WTC11 (cell line): ENCODE results near the gene COL5A1. TPM values are rescaled to one million over a fixed set of nuclear protein-coding genes. Genes with fewer than 3 reads are reported as not detected.

Source experiments
- ATAC-seq: fragments of 200-7000 bp; cut with Tn5 transposase; 2 replicates; pipeline ENCODE4 v1.10.0; 2021; ENCODE audit warnings: mild to moderate bottlenecking, moderate library complexity
- CTCF ChIA-PET: fragments of 300-600 bp; sonication (Branson Sonifier 250); formaldehyde crosslinking; loops from one replicate; lab custom pipeline; 2021; ENCODE audit warnings: antibody characterized with exemption; lab: Charles Lee
- POLR2A ChIA-PET: fragments of 350-600 bp; sonication (Branson Sonifier 250); formaldehyde crosslinking; loops from one replicate; lab custom pipeline; 2021; ENCODE audit warnings: antibody characterized with exemption; lab: Charles Lee
- DNase-seq: peaks from one replicate; pipeline ENCODE4 v3.0.0; 2021; ENCODE audit warnings: low spot score
- H3K27ac Mint-ChIP-seq: 2 replicates; pipeline ENCODE4 v1.8.0; 2021; ENCODE audit warnings: mixed read lengths
- H3K27me3 Mint-ChIP-seq: 2 replicates; pipeline ENCODE4 v1.8.0; 2021; ENCODE audit warnings: low read depth, mild to moderate bottlenecking, moderate library complexity, mixed read lengths
- H3K36me3 Mint-ChIP-seq: 2 replicates; pipeline ENCODE4 v1.8.0; 2021; ENCODE audit warnings: mixed read lengths
- H3K4me1 Mint-ChIP-seq: 2 replicates; pipeline ENCODE4 v1.8.0; 2022; ENCODE audit warnings: mixed read lengths
- H3K4me3 Mint-ChIP-seq: 2 replicates; pipeline ENCODE4 v1.8.0; 2021; ENCODE audit warnings: mild to moderate bottlenecking, moderate library complexity, mixed read lengths
- H3K9me3 Mint-ChIP-seq: 2 replicates; pipeline ENCODE4 v1.8.0; 2021; ENCODE audit warnings: mixed read lengths
- AFF4 ChIP-seq: sonication (generic); formaldehyde crosslinking; IDR thresholded peaks from 2 replicates; pipeline ENCODE4 v1.8.1; 2023; ENCODE audit warnings: mild to moderate bottlenecking, missing genetic modification reagents, borderline replicate concordance
- AR ChIP-seq: fragments of 250-450 bp; sonication (Bioruptor Pico); IDR thresholded peaks from 2 replicates; pipeline ENCODE4 v1.9.0; 2021; ENCODE audit warnings: mild to moderate bottlenecking
- ATF2 ChIP-seq: sonication (generic); formaldehyde crosslinking; IDR thresholded peaks from 2 replicates; pipeline ENCODE4 v1.8.1; 2022; ENCODE audit warnings: low read depth, missing genetic modification reagents, borderline replicate concordance
- ELF4 ChIP-seq: sonication (generic); formaldehyde crosslinking; IDR thresholded peaks from 2 replicates; pipeline ENCODE4 v1.8.1; 2022; ENCODE audit warnings: low read depth, mild to moderate bottlenecking, moderate library complexity, missing genetic modification reagents
- ESRRA ChIP-seq: sonication (generic); formaldehyde crosslinking; IDR thresholded peaks from 2 replicates; pipeline ENCODE4 v1.8.1; 2022; ENCODE audit warnings: mild to moderate bottlenecking, missing genetic modification reagents, borderline replicate concordance
- GTF2I ChIP-seq: fragments of 250-450 bp; sonication (Bioruptor Pico); conservative IDR thresholded peaks from 2 replicates; pipeline ENCODE4 v1.4.0; 2021; ENCODE audit warnings: mild to moderate bottlenecking
- HMGXB4 ChIP-seq: sonication (generic); formaldehyde crosslinking; IDR thresholded peaks from 2 replicates; pipeline ENCODE4 v1.8.1; 2023; ENCODE audit warnings: mild to moderate bottlenecking, moderate library complexity, missing genetic modification reagents
- IRF1 ChIP-seq: sonication (generic); formaldehyde crosslinking; IDR thresholded peaks from 2 replicates; pipeline ENCODE4 v1.8.0; 2023; ENCODE audit warnings: missing genetic modification reagents
- MYBL2 ChIP-seq: sonication (generic); formaldehyde crosslinking; IDR thresholded peaks from 2 replicates; pipeline ENCODE4 v1.8.1; 2023; ENCODE audit warnings: mild to moderate bottlenecking, moderate library complexity, missing genetic modification reagents
- RELA ChIP-seq: sonication (generic); formaldehyde crosslinking; IDR thresholded peaks from 2 replicates; pipeline ENCODE4 v1.8.1; 2022; ENCODE audit warnings: missing genetic modification reagents, mild to moderate bottlenecking, borderline replicate concordance
- SMAD4 ChIP-seq: sonication (generic); formaldehyde crosslinking; IDR thresholded peaks from 2 replicates; pipeline ENCODE4 v1.8.0; 2022; ENCODE audit warnings: mild to moderate bottlenecking, missing genetic modification reagents
- SP1 ChIP-seq: sonication (generic); formaldehyde crosslinking; conservative IDR thresholded peaks from 2 replicates; pipeline ENCODE4 v1.8.1; 2022; ENCODE audit warnings: missing genetic modification reagents
- ZBTB43 ChIP-seq: sonication (generic); formaldehyde crosslinking; IDR thresholded peaks from 2 replicates; pipeline ENCODE4 v1.8.1; 2023; ENCODE audit warnings: mild to moderate bottlenecking, missing genetic modification reagents
- ZNF121 ChIP-seq: sonication (generic); formaldehyde crosslinking; IDR thresholded peaks from 2 replicates; pipeline ENCODE4 v1.8.0; 2023; ENCODE audit warnings: missing genetic modification reagents
- ZNF281 ChIP-seq: sonication (generic); formaldehyde crosslinking; IDR thresholded peaks from 2 replicates; pipeline ENCODE4 v1.8.0; 2023; ENCODE audit warnings: mild to moderate bottlenecking, missing genetic modification reagents
- ZNF396 ChIP-seq: fragments of 250-450 bp; sonication (Bioruptor Pico); IDR thresholded peaks from 2 replicates; pipeline ENCODE4 v1.8.0; 2021; ENCODE audit warnings: mild to moderate bottlenecking, moderate library complexity, borderline replicate concordance
- ZNF423 ChIP-seq: fragments of 250-450 bp; sonication (Bioruptor Pico); IDR thresholded peaks from 2 replicates; pipeline ENCODE4 v2.1.2; 2022; ENCODE audit warnings: mild to moderate bottlenecking, moderate library complexity
- ZNF512 ChIP-seq: sonication (generic); formaldehyde crosslinking; IDR thresholded peaks from 2 replicates; pipeline ENCODE4 v1.8.1; 2022; ENCODE audit warnings: missing genetic modification reagents, borderline replicate concordance
- ZNF671 ChIP-seq: fragments of 250-450 bp; sonication (Bioruptor Pico); IDR thresholded peaks from 2 replicates; pipeline ENCODE4 v1.8.0; 2021; ENCODE audit warnings: mild to moderate bottlenecking
- total RNA-seq: library from RNA; stranded (reverse); gene quantifications from 3 replicates; pipeline ENCODE4 v1.2.3, GENCODE V29; 2021

COL5A1 gene
- total RNA-seq, 1 experiment from 2014 or later, result 13.5 TPM

- ChIA-PET POLR2A (no interaction called here), CTCF (no interaction called here)
- no peaks in the 10 kb centered on the region for H3K4me1 Mint-ChIP-seq
- H3K27ac Mint-ChIP-seq, result no peak overlapping the region
- no peak for ATAC-seq
- H3K9me3 Mint-ChIP-seq, result no peaks in the 10 kb centered on the region
- TF ChIP-seq AFF4 (no peak), ZBTB43 (CRISPR knock-in tag) (no peak), ZNF396 (CRISPR knock-in tag) (no peak), RELA (CRISPR knock-in tag) (no peak), ATF2 (CRISPR knock-in tag) (no peak), IRF1 (CRISPR knock-in tag) (no peak), ZNF423 (no peak), ZNF512 (CRISPR knock-in tag) (no peak)
- H3K36me3 Mint-ChIP-seq, result no peaks in the 10 kb centered on the region
- no peak for DNase-seq
- H3K4me3 Mint-ChIP-seq, result no peak overlapping the region
- no peaks in the 10 kb centered on the region for H3K27me3 Mint-ChIP-seq
These were observed 44.2 kb downstream of the COL5A1 start for GRCh38 chr9:134685784-134686183.

- ATAC-seq (no peak), DNase-seq (no peak)
- H3K4me1 Mint-ChIP-seq, result no peaks in the 10 kb centered on the region
- no peaks in the 10 kb centered on the region for H3K36me3 Mint-ChIP-seq
- no peaks in the 10 kb centered on the region for H3K9me3 Mint-ChIP-seq
- ChIA-PET CTCF (no interaction called here), POLR2A (interaction anchor here (0.6 kb wide), 1 partner anchor 1384 kb away, joined by 10 read pairs; no protein-coding TSS in a partner anchor)
- no peak overlapping the region for H3K27ac Mint-ChIP-seq
- no peak overlapping the region for H3K4me3 Mint-ChIP-seq
- H3K27me3 Mint-ChIP-seq, result no peaks in the 10 kb centered on the region
- no peak for TF ChIP-seq SMAD4 (CRISPR knock-in tag)
- no peak for TF ChIP-seq ZNF671 (CRISPR knock-in tag)
- no peak for TF ChIP-seq SP1
- no peak for TF ChIP-seq ELF4 (CRISPR knock-in tag)
- TF ChIP-seq AR (CRISPR knock-in tag), result no peak
- TF ChIP-seq ESRRA (CRISPR knock-in tag), result no peak
- TF ChIP-seq ZNF423, result no peak
- no peak for TF ChIP-seq GTF2I (CRISPR knock-in tag)
- no peak for TF ChIP-seq ZNF121 (CRISPR knock-in tag)
- TF ChIP-seq HMGXB4 (CRISPR knock-in tag), result no peak
- TF ChIP-seq MYBL2 (CRISPR knock-in tag), result no peak
- TF ChIP-seq ZNF396 (CRISPR knock-in tag), result no peak
- TF ChIP-seq ZNF281 (CRISPR knock-in tag), result no peak
These were observed 45.3 kb downstream of the COL5A1 start for GRCh38 chr9:134686896-134687295.
